ENCODE results near the gene ABCG5.

DNA sequence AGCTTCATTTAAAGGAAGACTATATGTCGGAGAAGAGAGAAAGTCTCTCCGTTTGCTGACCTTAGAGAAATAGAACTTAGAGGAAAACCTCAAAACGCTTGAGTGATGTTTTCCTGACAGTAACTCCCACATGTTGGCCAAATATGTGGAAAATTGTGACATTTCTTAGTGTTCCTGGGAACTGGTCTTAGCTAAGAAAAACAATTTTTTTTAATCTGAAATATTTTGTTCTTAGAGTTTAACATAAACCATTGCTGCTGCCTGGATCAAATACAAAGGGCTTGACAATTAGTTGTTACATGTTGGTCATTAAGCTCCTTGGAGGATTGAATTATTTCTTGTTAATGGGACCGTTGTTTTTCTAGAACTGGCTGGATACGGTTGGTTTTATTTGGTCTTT is 48.5 kb downstream of the ABCG5 start:
- TF ChIP-seq YY1 (IDR thresholded peaks at IDR 0.05; ENCODE audit: insufficient read depth, insufficient read length) (no peak), ZNF274 (IDR thresholded peaks at IDR 0.05; ENCODE audit: low read depth, low read length) (no peak), SUZ12 (IDR thresholded peaks at IDR 0.05; ENCODE audit: extremely low read depth, insufficient read depth, insufficient read length) (no peak)

All from NT2/D1 (cell line).